NCI-H1930 (cell line): ENCODE results near the gene UBN1.

Experiments used
- DNase-seq, 2 experiments: peaks; one replicate each; lab custom pipeline; 2025; lab: John Stamatoyannopoulos, UW

The UBN1 gene

DNA sequence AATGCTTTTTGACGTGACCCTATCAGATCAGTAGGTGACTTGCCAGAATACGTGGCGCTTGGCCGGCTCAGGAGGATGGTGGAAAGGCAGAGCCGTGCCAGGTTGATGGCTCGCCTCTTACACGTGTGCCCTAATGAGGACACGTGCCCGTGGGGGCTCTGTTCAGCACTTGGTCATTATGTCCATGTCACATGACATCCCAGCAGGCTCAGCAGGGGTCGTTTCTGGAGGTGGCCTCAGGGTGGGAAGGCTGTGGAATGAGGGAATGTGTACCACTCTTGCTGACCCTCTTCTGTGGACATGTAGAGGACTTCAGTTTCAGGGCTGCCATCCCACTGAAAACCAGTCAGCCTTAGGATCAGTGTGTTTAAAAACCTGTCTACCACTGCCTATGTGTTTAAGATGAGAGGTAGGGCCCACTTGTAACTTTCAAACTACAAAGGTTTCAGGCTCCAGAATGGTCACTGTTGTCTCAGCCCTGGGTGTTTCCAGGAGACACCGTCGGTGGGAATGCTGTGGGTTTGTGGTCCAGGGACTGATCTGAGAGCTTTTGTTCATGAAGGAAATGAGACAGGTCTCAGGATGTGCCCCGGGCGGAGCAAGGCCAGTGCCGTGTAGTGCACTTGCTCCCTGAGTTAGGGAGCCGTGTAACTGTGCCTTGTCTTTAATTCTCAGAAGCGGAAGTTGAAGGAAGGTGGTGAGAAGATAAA, 12.1 kb downstream of the UBN1 start:
- DNase-seq, result no peak

GRCh38 chr16:4859900-4860255, 12.6 kb downstream of the UBN1 start:
- DNase-seq, result no peak

- DNase-seq, result no peak
Measured at GRCh38 chr16:4860727-4861342, 13.6 kb downstream of the UBN1 start.

- no peak for DNase-seq
Measured at GRCh38 chr16:4862639-4863038, 15.4 kb downstream of the UBN1 start.

DNA sequence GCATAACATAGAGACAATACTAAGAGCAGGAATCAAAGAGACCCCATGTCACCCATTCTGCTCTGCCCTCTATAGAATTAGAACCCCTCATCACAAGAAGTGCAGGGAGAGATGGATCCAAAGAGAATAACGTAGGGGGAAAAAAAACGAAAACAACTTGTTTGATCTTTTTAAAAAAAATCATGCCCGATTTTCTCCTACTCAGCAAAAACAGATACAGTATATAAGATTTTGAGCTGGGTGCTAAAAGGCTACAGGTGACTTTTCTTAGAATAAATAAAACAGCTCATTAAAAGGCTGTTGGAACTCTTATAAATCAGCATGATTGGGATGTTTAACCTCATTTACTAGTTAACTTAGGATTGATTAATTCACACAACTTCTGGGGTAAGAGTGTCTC, 17.4 kb downstream of the UBN1 start:
- DNase-seq, result no peak

GRCh38 chr16:4865231-4865860, 18.1 kb downstream of the UBN1 start:
- DNase-seq, result no peak

GRCh38 chr16:4866586-4866985, 19.3 kb downstream of the UBN1 start:
- DNase-seq, result no peak

DNA sequence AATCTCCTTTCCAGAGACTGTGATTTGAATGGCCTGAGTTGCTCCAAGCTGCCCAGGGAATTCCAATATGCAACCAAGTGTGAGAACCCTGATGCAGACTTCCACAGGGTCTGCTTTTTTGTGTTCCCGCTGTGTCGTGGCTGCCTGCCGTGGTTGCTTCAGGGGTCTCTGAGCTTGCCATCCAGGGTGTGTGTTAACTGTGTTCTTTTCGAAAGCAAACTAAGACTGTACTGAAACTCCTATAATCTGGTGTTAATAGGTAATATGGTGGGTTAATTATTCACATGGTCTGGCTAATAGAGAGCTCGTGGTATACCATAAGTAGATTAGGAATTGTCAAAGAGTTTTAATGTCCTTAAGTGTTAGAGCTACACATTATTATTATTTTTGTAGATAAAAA, 20.7 kb downstream of the UBN1 start:
- no peak for DNase-seq

GRCh38 chr16:4868535-4868934, 21.3 kb downstream of the UBN1 start:
- DNase-seq, result no peak

DNA sequence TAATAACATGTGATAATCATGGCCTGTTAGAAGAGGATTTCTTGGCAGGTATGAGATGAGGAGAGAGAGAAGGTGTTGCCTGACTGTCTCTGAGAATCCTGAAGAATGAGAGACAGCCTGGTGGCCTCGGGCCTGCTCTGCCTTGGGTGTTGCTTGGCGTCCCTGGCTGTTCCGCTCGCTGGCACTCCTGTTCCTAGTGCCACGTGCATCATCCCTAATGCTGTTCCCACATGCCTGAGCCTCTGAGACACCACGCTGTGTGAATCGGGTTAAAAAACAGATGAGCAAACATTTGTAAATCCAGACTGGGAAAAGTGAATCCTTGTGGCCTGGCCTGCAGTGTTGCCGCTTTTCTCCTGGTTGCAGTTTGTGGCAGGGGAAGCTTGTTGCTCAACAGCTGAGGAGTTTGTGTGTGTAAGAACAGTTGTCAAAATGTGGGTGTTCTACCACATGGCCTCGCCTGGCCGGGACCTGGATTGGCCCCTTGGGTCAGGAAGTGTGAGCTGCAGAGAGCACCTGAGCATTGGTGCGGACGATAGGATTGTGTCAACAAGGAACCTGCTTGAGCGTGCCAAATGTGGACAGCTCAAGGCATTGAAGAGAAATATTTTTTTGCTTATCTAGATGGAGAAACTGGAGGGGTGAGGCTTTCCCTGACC, 22.0 kb downstream of the UBN1 start:
- no peak for DNase-seq

- DNase-seq, result no peak
Measured at GRCh38 chr16:4870138-4870671, 22.9 kb downstream of the UBN1 start.

DNA sequence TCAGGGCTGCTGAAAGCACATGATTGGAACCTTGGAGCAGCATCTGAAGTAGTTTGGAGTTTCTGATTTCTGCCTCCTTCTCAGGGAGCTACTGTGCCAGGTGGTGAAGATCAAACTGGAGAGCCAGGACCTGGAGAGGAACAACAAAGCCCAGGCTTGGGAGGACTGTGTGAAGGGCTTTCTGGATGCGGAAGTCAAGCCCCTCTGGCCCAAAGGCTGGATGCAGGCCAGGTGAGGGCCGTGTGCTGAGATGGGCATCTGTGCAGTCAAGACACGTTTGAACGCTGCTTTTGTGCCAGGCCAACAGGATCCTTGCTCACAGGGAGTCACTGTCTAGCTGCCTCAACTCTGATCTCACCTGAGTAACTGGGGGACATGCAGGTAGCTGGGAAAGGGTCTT, 23.8 kb downstream of the UBN1 start:
- no peak for DNase-seq

DNA sequence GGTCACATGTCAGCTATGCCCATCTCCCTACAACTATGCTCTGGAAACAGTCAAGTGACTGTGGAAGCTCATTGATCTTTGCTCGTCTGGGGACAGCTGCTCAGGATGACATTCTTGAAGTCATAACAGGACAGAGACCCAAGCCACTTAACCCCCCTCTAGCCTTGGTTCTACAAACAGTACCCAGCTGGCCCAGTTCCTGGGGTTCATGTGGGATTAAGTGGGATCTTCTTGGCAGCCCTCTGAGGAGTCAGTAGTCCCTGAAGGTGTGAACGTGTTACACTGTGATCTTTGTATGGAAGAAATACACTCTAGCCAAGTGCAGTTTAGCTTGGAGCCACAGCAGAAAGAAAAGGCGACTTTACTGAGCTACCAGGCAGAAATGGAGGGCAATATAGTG, 25.8 kb downstream of the UBN1 start:
- DNase-seq, result no peak

DNA sequence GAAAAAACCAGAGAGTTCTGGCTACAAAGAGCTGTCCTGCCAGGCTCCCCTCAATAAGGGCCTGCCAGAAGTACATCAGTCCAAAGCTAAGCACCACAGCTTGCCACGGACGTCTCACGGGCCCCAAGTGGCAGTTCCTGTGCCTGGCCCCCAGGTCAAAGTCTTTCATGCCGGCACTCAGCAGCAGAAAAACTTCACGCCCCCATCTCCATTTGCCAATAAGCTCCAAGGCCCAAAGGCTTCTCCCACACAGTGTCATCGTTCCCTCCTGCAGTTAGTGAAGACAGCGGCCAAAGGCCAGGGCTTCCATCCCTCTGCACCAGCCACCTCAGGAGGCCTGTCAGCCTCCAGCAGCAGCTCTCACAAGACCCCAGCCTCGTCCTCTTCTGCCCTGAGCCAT, 27.4 kb downstream of the UBN1 start:
- no peak for DNase-seq

GRCh38 chr16:4876646-4877379, 29.5 kb downstream of the UBN1 start:
- DNase-seq, result no peak

DNA sequence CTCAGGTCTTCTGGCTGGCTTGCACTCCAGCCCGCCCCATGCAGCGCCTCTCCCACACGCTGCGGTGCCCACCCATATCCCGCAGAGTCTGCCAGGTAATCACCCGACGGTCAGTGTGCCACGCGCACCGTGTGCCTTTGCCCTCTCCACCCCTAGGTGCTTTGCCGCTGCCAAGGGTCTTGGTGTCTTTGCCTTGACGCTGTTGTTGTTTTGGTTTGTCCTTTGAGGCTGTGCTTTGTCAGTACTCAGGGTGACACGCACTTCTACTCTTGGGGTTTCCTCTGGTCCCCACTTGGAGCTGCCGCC, 30.1 kb downstream of the UBN1 start:
- DNase-seq, result no peak

DNA sequence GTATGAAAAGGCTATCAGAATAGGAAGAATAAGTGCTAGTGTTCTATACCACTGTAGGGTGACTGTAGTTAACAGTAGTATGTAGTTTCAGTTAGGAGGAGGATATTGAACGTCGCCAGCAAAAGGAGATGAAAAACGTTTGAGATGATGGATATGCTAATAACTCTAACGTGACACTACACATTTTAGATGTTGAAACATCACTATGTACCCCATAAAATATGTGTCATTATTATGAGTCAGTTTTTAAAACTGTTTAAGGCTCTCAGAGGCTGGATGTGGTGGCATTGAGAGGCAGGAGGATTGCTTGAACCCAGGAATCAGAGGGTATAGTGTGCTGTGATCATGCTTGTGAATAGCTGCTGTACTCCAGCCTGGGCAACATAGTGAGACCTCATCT, 31.8 kb downstream of the UBN1 start:
- no peak for DNase-seq

- no peak for DNase-seq
Measured at GRCh38 chr16:4880006-4880580, 32.8 kb downstream of the UBN1 start.

- no peak for DNase-seq
Measured at GRCh38 chr16:4882000-4882632, 34.8 kb downstream of the UBN1 start.

DNA sequence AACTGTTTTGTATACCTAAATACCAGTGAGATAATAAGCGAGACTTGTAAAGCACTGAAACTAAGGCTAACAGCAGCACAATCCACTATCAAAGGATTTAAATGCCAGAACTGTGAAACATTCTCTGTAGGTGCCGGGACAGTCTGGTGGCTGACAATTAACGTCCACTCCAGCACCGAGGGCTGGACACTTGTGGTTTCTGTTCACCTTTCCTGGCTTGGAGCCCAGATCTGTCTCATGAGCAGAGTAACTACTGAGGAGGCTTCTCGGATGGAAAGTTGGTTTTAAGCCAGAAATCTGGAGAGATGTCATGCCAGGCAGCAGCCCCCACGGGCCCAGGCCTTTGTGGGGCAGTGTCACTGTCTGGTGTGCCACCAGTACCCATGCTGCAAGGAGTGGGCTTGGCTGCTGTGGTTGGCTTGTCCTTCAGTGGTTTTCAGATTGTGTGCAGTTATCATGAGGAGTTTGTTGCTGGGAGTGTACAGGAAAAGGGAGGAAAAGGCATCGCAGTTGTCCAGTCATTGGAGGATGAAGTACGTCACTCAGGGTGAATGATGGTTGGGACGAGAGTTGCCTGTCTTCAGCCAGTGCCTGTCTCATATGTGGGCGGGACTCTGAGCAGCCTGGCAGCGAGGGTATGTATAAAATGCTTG, 35.5 kb downstream of the UBN1 start:
- no peak for DNase-seq

GRCh38 chr16:4883501-4883900, 36.2 kb downstream of the UBN1 start:
- DNase-seq, result no peak
